NCI-H510A treated with DMSO at 0.1 percent for 48 hours (cell line): ENCODE data around the gene DGKQ.
A peak's percentile ranks its signal among the peaks of the same experiment; 100 is the strongest.

Source experiments
- DNase-seq: peaks from one replicate; lab custom pipeline; 2025; lab: John Stamatoyannopoulos, UW

The DGKQ gene

GRCh38 chr4:974668-975067 is 1.3 kb upstream of the DGKQ start:
- DNase-seq = no peak

- no peak for DNase-seq
Measured at GRCh38 chr4:972651-973424, 531 bp downstream of the DGKQ start.

GRCh38 chr4:971666-972500 is 1.5 kb downstream of the DGKQ start:
- DNase-seq = no peak

DNA sequence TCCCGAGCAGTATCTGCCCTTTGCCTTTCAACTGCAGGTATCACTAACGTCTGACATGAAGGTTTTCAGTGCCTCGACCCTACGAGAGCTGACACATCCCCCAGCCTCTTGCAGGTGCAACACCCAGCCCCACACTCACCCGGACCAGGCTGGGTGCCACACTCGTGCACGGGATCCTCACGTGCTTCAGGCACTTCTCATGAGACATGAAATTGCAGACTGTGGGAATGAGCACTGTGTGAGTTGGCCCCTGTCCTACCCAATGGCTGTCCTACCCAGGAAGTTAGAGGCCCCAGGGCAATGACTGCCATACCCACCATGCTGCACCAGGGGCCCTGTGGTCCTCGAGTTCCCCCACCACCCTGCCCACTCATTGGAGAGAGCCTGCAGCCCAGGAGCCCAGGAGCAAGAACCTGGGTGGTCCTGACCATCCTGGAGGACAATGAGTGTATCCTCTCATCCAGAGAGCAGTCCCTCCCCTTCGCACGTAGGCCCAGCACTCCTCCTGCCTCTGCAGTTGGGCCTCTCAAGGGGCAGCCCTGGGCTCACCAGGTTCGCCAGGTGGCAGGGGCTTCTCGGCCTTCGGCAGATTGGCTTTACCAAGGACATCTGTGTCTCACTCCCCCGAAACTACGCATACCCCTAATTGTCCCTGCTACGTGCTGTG is 2.4 kb downstream of the DGKQ start:
- DNase-seq = no peak

- DNase-seq = no peak
Measured at GRCh38 chr4:970046-970745, 3.2 kb downstream of the DGKQ start.

GRCh38 chr4:968621-969394 is 4.6 kb downstream of the DGKQ start:
- no peak for DNase-seq

- DNase-seq = no peak
Measured at GRCh38 chr4:968221-968620, 5.1 kb downstream of the DGKQ start.

DNA sequence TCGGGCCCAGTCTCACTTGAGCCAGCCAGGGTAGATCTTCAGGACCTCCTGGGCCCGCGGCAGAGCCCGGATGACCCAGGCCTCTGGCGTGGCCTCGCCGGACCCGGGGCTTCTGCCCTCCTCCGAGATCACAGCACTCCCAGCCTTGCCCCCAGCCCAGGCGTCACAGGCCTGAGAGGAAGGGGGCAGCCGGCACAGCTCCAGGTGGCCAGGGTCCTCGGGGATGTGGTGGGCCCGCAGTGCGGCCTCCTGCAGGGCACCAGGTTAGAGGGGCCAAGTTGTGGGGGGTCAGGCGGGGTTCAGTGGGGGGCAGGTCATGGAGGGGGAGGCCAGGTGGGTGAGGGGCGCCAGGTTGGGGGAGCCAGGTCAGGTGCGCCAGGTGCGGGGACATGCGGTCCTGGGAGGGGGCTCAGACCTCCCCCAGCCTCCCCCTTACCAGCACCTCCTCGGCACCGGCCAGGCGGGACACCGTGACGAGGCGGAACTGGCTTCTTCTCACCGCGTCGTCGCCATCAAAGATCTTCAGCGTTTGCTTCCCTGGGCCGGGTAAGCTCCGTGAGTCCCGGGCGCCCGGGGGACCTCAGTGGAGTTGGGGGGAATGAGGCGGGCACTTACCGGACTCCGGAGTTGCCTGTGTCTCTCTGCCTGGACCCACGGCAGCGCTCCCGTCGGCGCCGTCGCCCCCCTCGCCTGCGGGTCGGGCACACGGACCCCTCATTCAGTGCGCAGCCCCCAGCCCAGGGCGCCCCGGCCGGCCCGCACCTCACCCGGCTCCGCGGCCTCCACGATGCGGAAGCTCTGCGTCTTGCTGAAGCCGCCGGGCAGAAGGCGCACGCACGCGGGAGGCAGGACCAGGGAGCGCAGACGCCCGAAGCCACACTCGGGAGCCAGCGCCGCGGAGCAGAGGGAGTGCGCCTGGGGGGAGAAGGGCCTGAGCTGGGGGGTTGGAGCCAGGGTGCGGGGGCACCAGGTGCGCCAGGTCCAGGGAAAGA is 6.0 kb downstream of the DGKQ start:
- DNase-seq = no peak

DNA sequence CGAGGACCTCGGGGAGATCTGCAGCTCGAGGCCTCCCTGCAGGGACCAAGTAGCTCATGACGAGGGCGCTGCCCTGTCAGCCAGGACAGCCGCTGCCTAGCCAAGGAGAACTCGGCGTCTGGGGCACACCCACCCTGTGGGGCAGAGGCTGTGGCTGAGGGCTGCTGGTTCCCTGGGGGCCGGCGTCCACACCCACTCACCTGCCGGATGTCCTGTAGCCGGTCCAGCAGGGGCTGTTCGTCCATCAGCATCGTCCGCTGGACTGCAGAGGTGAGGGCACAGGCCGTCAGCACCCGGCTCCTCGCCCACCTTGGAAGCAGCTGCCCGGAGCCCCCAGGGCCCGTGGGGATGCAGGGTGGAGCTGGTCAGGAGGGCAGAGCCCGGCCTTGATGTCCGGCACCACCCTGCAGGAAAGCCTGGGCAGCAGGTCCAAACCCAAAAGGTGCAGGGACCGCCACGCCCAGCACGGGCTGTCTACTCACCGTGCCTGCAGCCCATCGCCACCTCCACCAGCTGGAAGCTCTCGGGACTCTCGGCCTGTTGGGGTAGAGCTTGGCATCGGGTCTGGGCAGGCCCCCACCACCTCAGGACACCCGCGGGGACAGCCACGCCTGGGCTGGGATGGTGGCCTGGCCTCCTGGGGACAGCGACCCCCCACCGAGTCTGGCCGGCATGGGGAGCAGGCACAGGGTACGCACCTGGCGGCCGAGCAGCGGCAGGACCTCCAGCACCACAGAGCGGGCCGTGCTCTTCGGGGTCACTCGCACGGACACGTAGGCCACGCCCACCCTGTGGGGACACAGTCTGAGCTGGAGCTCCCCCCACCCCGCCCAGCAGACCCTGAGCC is 6.9 kb downstream of the DGKQ start:
- DNase-seq = no peak

- no peak for DNase-seq
Measured at GRCh38 chr4:965766-966134, 7.6 kb downstream of the DGKQ start.

GRCh38 chr4:965048-965765 is 8.2 kb downstream of the DGKQ start:
- no peak for DNase-seq

GRCh38 chr4:964346-965025 is 8.9 kb downstream of the DGKQ start:
- DNase-seq = no peak

GRCh38 chr4:963276-964225 is 9.8 kb downstream of the DGKQ start:
- DNase-seq = no peak

- DNase-seq = peak; percentile 40
Measured at GRCh38 chr4:962231-963208, 10.8 kb downstream of the DGKQ start.

GRCh38 chr4:961351-962230 is 11.8 kb downstream of the DGKQ start:
- DNase-seq = no peak
